Myocyte (in vitro differentiated cells): ENCODE measurements around the gene PPP1R9A. TPM values are rescaled to one million over a fixed set of nuclear protein-coding genes. Genes with fewer than 3 reads are reported as not detected.

Experiments
- DNase-seq: peaks from one replicate; pipeline ENCODE4 v3.0.0-alpha.2; 2012; ENCODE audit warnings: low read depth
- total RNA-seq: library from RNA; depleted of rRNA; stranded (reverse); fragments of >200 nt; gene quantifications from 2 replicates; pipeline ENCODE4 v1.2.3, GENCODE V29; 2014

Gene PPP1R9A
- total RNA-seq, 1 donor from 2014 or later, result 10.1 TPM

GRCh38 chr7:95026421-95027072, 119.2 kb downstream of the PPP1R9A start:
- no peak for DNase-seq

DNA sequence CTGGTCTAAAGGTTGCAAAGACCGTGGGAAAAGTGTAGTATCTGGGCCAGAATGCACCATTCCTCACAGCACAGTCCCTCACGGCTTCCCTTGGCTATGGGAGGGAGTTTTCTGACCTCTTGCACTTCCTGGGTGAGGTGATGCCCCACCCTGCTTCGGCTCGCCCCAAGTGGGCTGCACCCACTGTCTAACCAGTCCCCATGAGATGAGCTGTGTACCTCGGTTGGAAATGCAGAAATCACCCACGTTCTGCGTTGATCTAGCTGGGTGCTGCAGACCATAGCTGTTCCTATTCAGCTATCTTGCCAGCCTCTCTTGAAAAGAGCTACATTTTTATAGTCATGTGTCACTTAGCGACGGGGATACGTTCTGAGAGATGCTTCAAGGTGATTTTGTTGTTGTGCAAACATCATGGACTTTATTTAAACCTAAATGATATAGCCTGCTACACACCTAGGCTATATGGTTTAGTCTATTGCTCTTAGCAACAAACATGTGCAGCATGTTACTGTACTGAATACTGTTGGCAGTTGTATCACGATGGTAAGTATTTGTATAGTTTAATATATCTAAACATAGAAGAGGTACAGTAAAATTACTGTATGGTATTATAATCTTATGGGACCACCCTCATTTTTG, 120.0 kb downstream of the PPP1R9A start:
- DNase-seq, result no peak

DNA sequence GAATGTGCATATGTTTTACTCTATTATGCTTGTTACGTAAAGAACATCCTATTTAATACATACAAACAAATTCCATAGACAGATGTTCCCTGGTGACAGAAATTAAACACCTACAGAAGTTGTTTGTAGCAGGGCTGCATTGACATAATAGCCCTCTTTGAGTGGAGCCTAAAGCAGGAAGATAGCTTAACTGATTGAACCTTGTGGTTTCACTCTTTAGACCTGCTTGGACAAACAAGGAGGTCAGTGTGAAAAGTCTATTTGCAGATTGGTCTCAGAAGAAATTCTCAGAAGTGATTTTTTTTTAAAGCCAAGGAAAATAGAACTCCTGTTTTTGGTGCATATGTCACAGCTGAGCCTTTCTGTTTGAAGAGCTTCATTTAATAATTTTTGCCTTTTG, 121.3 kb downstream of the PPP1R9A start:
- DNase-seq, result no peak

GRCh38 chr7:95035295-95035694, 127.9 kb downstream of the PPP1R9A start:
- DNase-seq, result no peak

DNA sequence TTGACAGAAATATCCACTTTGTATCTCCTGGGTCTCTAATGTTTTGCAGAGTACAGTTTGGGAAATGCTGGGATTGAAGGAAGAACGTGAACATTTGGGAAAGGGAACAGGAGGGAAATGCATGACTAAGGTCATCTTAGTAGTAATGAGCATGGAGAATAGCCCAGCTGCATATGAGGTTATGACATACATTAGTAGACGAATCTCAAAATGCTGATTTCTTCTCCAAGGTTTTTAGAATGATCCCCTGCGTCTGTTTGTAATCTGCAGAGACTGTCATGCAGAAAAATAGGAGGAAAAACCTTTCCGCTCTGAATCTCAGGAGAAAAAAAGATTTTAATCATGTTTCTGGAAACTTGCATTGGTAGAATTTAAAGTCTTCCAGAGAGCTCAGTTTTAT, 133.6 kb downstream of the PPP1R9A start:
- DNase-seq, result no peak

- DNase-seq, result peak; percentile 29
Observed at GRCh38 chr7:95045236-95045923, 138.0 kb downstream of the PPP1R9A start.

DNA sequence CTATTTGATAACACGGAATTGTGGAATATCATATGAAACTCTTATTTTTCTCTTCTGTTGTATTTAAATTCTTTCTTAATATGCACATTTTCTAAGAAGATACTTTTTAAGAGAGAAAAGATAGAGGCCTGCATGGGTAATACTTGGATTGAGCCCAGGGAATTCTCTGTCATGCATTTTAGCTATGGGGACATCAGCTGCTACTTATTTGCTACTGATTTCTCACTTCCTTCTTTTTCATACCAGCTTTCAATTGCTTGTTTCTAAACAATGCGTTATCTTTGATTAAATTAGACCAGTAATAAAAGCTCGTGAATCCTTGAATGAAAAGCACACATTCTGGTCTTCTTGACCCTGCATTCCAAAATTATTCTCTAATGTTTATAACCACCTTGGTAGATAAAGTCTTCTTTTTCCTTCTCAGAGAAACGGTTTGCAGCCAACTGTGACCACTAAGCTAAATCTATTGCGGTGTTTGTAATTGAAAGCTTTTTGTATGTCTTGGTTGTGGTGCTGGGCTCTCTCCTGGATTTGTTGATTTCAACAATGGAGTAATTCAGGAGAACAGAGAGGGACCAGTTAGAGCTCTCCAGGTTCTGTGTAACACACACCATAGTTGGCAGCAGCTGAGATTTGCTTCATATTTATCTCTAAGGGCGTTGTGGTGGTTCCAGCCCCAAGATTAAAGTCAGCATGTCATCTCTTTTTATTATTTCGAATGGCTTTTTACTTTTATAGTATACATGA, 139.3 kb downstream of the PPP1R9A start:
- DNase-seq, result no peak

- DNase-seq, result no peak
Observed at GRCh38 chr7:95047291-95047690, 139.9 kb downstream of the PPP1R9A start.

DNA sequence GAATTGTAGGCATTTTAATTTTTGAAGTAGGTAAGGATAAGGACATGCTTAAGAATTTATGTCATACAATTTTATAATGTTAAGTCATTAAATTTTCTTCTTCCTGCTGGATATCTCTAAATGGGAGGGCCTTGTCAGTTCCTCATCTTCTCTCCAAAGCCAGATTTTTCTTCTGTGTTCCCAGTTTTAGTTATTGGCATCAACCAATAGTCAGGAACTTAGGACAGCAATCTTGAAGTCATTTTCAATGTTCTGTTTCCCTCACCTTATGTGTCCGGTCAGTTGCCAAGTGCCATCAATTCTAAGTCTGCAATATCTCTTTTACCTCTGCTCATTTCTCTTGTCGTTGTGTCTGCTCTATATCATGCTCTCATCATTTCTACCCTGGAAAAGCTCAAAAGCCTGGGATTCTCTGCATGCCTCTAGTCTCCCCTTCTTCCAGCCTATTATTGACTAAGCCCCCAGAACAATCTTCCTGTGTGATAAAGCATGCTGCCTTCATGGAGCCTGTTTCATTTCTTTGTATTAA, 145.2 kb downstream of the PPP1R9A start:
- DNase-seq, result no peak

GRCh38 chr7:95054386-95054785, 147.0 kb downstream of the PPP1R9A start:
- no peak for DNase-seq

- no peak for DNase-seq
Observed at GRCh38 chr7:95055295-95055694, 147.9 kb downstream of the PPP1R9A start.

DNA sequence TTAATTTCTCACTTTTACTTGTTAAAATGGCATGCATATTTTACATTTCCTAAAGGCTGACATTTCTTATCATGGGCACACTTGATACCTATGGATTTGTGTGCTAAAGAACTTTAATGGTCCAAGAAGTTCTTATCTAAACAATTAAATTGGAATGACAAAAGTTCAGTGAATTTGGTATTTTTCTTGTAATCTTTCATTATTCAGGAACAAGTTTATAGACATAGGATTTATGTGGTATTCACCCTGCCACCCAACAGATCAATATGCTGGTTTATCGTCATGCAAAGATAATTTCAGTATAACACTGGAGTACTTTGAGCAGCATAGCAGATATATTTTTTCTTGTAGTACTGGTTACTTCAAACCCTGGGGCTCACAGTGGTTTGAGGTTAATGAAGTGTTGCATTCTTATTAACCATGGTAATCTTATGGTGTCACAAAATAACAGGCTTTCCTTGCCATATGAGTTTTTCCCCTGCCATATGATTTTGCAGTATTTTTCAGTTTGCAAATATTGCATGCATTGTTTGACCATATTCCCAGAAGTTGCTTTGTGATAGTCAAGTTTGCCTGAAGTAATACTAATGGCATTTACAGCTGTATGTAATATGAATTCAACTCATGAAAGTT, 148.8 kb downstream of the PPP1R9A start:
- peak; percentile 21 for DNase-seq

DNA sequence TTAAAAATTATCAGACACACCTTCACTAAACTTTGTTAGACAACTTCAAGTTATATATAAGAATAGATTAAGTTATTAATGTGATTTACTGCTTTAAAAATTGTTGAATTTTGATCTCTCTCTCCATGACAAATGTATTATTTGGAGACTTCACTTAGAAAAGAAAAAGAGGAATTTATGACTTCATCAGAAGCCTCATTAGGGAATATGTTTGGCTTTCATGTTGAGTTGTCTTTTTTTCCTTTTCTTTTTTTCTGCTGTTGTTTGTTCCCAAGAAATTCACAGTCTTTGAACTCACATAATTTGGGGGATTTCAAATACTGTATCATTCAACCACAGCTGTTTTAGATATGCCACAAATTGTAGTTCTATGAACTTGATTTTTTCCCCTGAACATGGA, 149.5 kb downstream of the PPP1R9A start:
- no peak for DNase-seq

GRCh38 chr7:95059842-95060313, 152.5 kb downstream of the PPP1R9A start:
- DNase-seq, result no peak

- DNase-seq, result no peak
Observed at GRCh38 chr7:95062901-95063300, 155.5 kb downstream of the PPP1R9A start.

DNA sequence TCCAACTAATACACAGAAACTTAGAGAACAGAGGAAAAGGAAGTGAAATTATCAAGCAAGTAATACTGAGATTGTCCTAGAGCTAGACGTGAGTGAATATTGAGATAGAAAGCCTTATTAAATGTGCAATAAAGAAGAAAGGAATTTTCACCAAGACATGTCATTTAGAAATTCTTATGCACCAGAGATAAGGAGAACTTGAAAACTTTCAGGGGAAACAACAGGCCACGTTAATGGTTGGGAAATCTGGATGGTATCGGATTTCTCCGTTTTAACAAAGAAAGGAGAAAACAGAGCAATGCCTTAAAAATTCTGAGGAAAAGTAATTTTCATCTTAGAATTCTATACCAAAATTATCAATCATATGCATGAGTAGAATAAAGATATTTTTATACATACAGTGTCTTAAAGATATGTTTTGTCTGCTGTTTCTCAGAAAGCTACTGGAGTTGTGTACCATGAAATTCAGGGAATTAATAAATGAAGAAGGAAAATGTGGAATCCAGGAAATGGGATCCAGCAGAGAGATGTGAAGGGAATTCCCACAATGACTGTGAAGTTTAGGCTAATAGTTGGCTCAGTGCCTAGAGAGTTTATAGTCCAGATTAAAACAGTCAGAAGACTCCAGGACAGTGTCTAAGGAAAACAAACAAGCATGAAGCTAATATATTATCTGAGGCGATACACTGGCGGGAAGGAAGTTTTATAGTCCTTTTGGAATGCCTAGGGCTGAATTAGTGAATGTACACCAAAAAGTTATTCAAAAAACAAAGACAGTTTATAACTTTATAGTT, 159.5 kb downstream of the PPP1R9A start:
- peak; percentile 59 for DNase-seq

DNA sequence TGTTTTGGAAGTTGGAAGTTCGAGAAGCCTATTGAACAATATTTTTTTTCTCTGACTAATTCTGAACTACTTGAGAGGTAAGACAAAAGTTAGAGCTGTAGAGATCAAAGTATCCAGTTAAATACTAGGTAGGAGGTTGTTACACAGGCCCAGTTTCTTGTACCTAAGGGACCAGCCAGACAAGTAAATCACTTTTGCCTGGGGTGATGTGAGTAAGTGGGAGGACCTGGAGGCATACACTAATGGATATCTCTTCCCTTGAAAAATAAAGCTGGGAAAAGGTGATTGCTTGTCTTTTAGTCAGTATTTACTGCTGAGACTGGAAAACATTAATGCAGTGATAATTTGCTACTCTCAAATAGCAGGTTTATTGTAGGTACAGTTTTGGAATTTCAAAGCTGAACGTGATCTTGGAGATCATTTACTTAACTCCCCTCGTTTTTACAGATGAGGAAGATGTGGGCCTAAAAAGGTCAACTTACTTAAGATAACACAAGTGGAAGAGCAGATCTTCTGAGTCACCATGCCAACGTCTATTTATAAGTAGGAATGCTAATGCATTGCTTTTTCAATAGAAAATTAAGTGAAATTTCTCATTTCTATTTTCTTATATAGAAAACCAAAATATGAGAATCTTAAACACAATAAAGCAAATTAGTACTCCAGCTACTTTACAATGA, 181.3 kb downstream of the PPP1R9A start:
- no peak for DNase-seq

DNA sequence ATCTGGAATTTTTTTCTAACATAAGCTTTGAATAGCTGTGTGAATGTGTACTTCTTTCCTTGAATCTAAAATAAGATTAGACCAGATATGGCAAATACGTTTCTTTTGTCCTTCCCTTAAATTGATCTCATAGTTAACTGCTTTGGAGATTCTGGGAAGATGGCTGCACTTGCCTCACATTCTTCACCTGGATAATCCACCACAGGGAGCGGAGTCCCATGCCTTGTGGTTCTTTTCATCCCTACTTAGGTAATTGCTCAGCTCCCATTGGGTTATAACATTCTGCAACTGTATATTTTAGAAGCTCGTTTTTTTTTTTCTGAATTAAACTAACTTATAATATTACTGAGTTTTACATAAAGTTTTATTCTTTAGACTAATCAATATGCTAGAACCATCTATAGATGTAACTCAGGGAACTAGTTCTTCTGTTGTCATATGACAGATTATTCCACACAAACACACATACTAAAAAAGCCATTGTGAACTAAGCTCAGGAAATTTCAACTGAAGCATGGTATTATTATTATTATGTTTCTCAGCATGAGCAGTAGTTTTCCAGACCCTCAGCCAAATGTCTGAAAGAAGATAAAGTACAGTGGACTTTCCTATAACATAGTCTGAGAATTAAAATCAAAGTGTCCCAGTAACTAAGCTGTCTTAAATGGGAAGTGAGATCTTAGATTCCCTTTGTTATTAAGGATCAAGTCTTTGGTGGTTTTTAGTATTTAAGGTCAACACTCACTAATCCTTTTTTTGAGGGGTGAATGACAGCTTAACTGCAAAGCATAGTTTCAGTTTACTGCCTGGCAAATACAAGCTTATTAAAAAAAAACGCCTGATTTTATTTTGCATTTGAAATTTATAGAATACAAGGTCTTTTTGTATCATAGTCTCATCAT, 182.3 kb downstream of the PPP1R9A start:
- DNase-seq, result no peak

GRCh38 chr7:95092324-95092723, 184.9 kb downstream of the PPP1R9A start:
- peak; percentile 76 for DNase-seq
